ENCODE data around the gene TLCD1. TPM values are rescaled to one million over a fixed set of nuclear protein-coding genes. Genes with fewer than 3 reads are reported as not detected.

Gene TLCD1
- total RNA-seq, 1 donor from 2014 or later = 14.0 TPM

GRCh38 chr17:28749516-28750177 is 23.6 kb upstream of the TLCD1 start:
- DNase-seq (ENCODE audit: low spot score, unreplicated experiment) = no peak
- Mint-ChIP-seq H3K4me3 (ENCODE audit: low read depth) (no peak overlapping the region), H3K36me3 (ENCODE audit: insufficient read depth) (peaks cover 11% of the 10 kb centered on the region), H3K27me3 (no peaks in the 10 kb centered on the region), H3K27ac (peak overlapping the region; percentile 99), H3K9me3 (ENCODE audit: low read depth) (no peaks in the 10 kb centered on the region), H3K4me1 (ENCODE audit: low read depth) (peaks cover 25% of the 10 kb centered on the region)
- no peak for TF ChIP-seq CTCF (IDR thresholded peaks at IDR 0.05; ENCODE audit: unreplicated experiment)

- no peaks in the 10 kb centered on the region for H3K9me3 Mint-ChIP-seq (ENCODE audit: low read depth)
- TF ChIP-seq CTCF (IDR thresholded peaks at IDR 0.05; ENCODE audit: unreplicated experiment) = no peak
- H3K27ac Mint-ChIP-seq = peak overlapping the region; percentile 99
- DNase-seq (ENCODE audit: low spot score, unreplicated experiment) = no peak
- H3K4me3 Mint-ChIP-seq (ENCODE audit: low read depth) = no peak overlapping the region
- peaks cover 25% of the 10 kb centered on the region for H3K4me1 Mint-ChIP-seq (ENCODE audit: low read depth)
- peaks cover 12% of the 10 kb centered on the region for H3K36me3 Mint-ChIP-seq (ENCODE audit: insufficient read depth)
- H3K27me3 Mint-ChIP-seq = no peaks in the 10 kb centered on the region
Observed at GRCh38 chr17:28748852-28749515, 23.0 kb upstream of the TLCD1 start.

- Mint-ChIP-seq H3K27me3 (no peaks in the 10 kb centered on the region), H3K27ac (peak overlapping the region; percentile 99), H3K4me3 (ENCODE audit: low read depth) (no peak overlapping the region), H3K36me3 (ENCODE audit: insufficient read depth) (peaks cover 12% of the 10 kb centered on the region), H3K9me3 (ENCODE audit: low read depth) (no peaks in the 10 kb centered on the region), H3K4me1 (ENCODE audit: low read depth) (peaks cover 27% of the 10 kb centered on the region)
- no peak for DNase-seq (ENCODE audit: low spot score, unreplicated experiment)
- TF ChIP-seq CTCF (IDR thresholded peaks at IDR 0.05; ENCODE audit: unreplicated experiment) = no peak
Observed at GRCh38 chr17:28747801-28748750, 22.0 kb upstream of the TLCD1 start.

GRCh38 chr17:28747051-28747691 is 21.1 kb upstream of the TLCD1 start:
- Mint-ChIP-seq H3K4me1 (ENCODE audit: low read depth) (peaks cover 28% of the 10 kb centered on the region), H3K27ac (peak overlapping the region; percentile 99), H3K36me3 (ENCODE audit: insufficient read depth) (peaks cover 10% of the 10 kb centered on the region), H3K9me3 (ENCODE audit: low read depth) (no peaks in the 10 kb centered on the region), H3K4me3 (ENCODE audit: low read depth) (peak overlapping the region; percentile 91), H3K27me3 (no peaks in the 10 kb centered on the region)
- TF ChIP-seq CTCF (IDR thresholded peaks at IDR 0.05; ENCODE audit: unreplicated experiment) = no peak
- DNase-seq (ENCODE audit: low spot score, unreplicated experiment) = no peak

Measured in progenitor cell of endocrine pancreas (in vitro differentiated cells).